Keratinocyte (primary cell): Measurements from ENCODE around the gene CHN2. TPM values are rescaled to one million over a fixed set of nuclear protein-coding genes. Genes with fewer than 3 reads are reported as not detected.

ENCODE experiments used
- DNase-seq: peaks from one replicate; pipeline ENCODE4 v3.0.0-alpha.2; 2011; ENCODE audit warnings: low read depth, missing footprints, low spot score
- FAIRE-seq: peaks from 2 replicates; lab custom pipeline; 2011; peaks lifted over from hg19 to GRCh38; lab: Jason Lieb, UNC
- H2AFZ ChIP-seq: 2 replicates; pipeline ENCODE4 v1.6.0; 2012; ENCODE audit warnings: low read length, control low read depth, inconsistent platforms; ENCODE audit not compliant: control insufficient read depth
- H3K27ac ChIP-seq: 2 replicates; pipeline ENCODE4 v1.5.1; 2011; ENCODE audit warnings: low read length; ENCODE audit not compliant: control insufficient read depth, insufficient read depth
- H3K27me3 ChIP-seq: 3 replicates; pipeline ENCODE4 v1.6.0; 2011; ENCODE audit warnings: low read length; ENCODE audit not compliant: control insufficient read depth, insufficient read depth; ENCODE audit errors: extremely low read depth
- H3K36me3 ChIP-seq, 2 experiments: 2 replicates in 1 of 2; 3 replicates in 1 of 2; pipeline ENCODE4 v1.5.1; 2011; ENCODE audit warnings: low read length in 2 of 2, mild to moderate bottlenecking in 1 of 2; ENCODE audit not compliant: control insufficient read depth in 2 of 2, insufficient read depth in 2 of 2; ENCODE audit errors: extremely low read depth in 1 of 2
- H3K4me1 ChIP-seq: 3 replicates; pipeline ENCODE4 v1.5.1; 2011; ENCODE audit warnings: low read length; ENCODE audit not compliant: control insufficient read depth, insufficient read depth; ENCODE audit errors: extremely low read depth
- H3K4me2 ChIP-seq: 3 replicates; pipeline ENCODE4 v1.6.0; 2011; ENCODE audit warnings: low read depth, low read length; ENCODE audit not compliant: control insufficient read depth, insufficient read depth; ENCODE audit errors: extremely low read depth
- H3K4me3 ChIP-seq, 3 experiments: fragments of 200-600 bp in 1 of 3; sonication (generic) in 1 of 3; 2 replicates in 2 of 3; 3 replicates in 1 of 3; pipeline ENCODE4 v1.5.1; 2011 to 2016; ENCODE audit warnings: low read length in 3 of 3, mild to moderate bottlenecking in 3 of 3, control low read depth in 2 of 3, inconsistent platforms in 1 of 3, low read depth in 1 of 3, mixed read lengths in 1 of 3, mixed run types in 1 of 3, moderate library complexity in 1 of 3; ENCODE audit not compliant: control insufficient read depth in 2 of 3, insufficient read depth in 2 of 3; ENCODE audit errors: extremely low read depth in 1 of 3
- H3K79me2 ChIP-seq: 2 replicates; pipeline ENCODE4 v1.6.0; 2012; ENCODE audit warnings: low read length; ENCODE audit not compliant: control insufficient read depth, insufficient read depth
- H3K9ac ChIP-seq: 3 replicates; pipeline ENCODE4 v1.6.0; 2011; ENCODE audit warnings: low read length; ENCODE audit not compliant: control insufficient read depth, insufficient read depth; ENCODE audit errors: extremely low read depth
- H3K9me1 ChIP-seq: 3 replicates; pipeline ENCODE4 v1.6.0; 2011; ENCODE audit warnings: low read length; ENCODE audit not compliant: control insufficient read depth, insufficient read depth; ENCODE audit errors: extremely low read depth
- H3K9me3 ChIP-seq: 2 replicates; pipeline ENCODE4 v1.5.1; 2012; ENCODE audit warnings: low read depth, low read length; ENCODE audit not compliant: control insufficient read depth
- H4K20me1 ChIP-seq: 3 replicates; pipeline ENCODE4 v1.6.0; 2011; ENCODE audit warnings: low read length; ENCODE audit not compliant: control insufficient read depth, insufficient read depth; ENCODE audit errors: extremely low read depth
- EZH2 ChIP-seq: IDR thresholded peaks from one replicate; pipeline ENCODE4 v1.6.1; 2012; ENCODE audit warnings: inconsistent platforms, mild to moderate bottlenecking, low read length, moderate library complexity
- dilution Hi-C: fragments of 300-500 bp; cut with MboI; formaldehyde crosslinking; loops from one replicate; pipeline ENCODE4 v1.7.0; 2020; ENCODE audit warnings: low sequenced_read_pairs; ENCODE audit not compliant: extremely low pct_ligation_motif_present
- polyA plus RNA-seq, 5 experiments: library from polyadenylated mRNA; depleted of rRNA in 3 of 5; stranded (reverse) in 3 of 5; stranded (forward) in 1 of 5; unstranded in 1 of 5; fragments of >200 nt; gene quantifications; 1 replicate in 1 of 5; 2 replicates in 3 of 5; 3 replicates in 1 of 5; pipeline versions ENCODE4 v1.2.1 to v1.2.3, GENCODE V29; 2011 to 2012; ENCODE audit warnings: missing spikeins in 2 of 5, low read depth in 1 of 5, low replicate concordance in 1 of 5
- TF ChIP-seq, protein P1 (sequence below), 3 experiments: IDR thresholded peaks in 1 of 3; conservative IDR thresholded peaks in 1 of 3; optimal IDR thresholded peaks in 1 of 3; 2 replicates in 2 of 3; 3 replicates in 1 of 3; pipeline versions ENCODE3 to v1.5.1; 2011; ENCODE audit warnings: low read length in 3 of 3, mild to moderate bottlenecking in 3 of 3, moderate library complexity in 2 of 3, control low read depth in 1 of 3, inconsistent platforms in 1 of 3; ENCODE audit not compliant: insufficient read depth in 2 of 3; ENCODE audit errors: extremely low read depth in 1 of 3

The CHN2 gene
- polyA plus RNA-seq, 1 donor (not counting 4 experiments of a cell fraction or from before 2014, with no cell fraction given) = 1.8 TPM

DNA sequence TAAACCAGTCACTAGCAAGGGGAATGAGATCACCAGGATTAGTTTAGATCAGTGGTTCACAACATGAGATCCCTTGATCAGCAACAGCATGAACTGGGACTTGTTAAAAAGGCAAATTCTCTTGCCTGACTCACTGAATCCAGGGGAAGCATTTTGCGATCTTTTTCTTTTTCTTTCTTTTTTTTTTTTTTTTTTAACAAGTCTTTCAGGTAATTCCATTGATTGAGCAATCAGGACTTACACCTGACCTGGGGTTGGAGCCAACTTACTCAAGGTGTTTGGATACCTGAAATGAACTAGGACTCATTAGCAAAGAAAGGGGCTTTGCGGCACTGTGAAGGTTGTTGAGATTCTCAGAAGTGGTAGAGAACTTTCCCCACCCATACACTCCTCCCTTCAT lies 321.9 kb downstream of the CHN2 start:
- no peaks in the 10 kb centered on the region for H3K4me1 ChIP-seq
- no peaks in the 10 kb centered on the region for H3K79me2 ChIP-seq
- no peak overlapping the region for H3K4me3 ChIP-seq
- no peak overlapping the region for H2AFZ ChIP-seq
- H3K36me3 ChIP-seq = no peaks in the 10 kb centered on the region
- H3K4me2 ChIP-seq = no peak overlapping the region
- H3K27me3 ChIP-seq = no peaks in the 10 kb centered on the region
- H4K20me1 ChIP-seq = no peaks in the 10 kb centered on the region
- H3K27ac ChIP-seq = no peak overlapping the region
- no peak for TF ChIP-seq EZH2
- TF ChIP-seq, protein P1, sequence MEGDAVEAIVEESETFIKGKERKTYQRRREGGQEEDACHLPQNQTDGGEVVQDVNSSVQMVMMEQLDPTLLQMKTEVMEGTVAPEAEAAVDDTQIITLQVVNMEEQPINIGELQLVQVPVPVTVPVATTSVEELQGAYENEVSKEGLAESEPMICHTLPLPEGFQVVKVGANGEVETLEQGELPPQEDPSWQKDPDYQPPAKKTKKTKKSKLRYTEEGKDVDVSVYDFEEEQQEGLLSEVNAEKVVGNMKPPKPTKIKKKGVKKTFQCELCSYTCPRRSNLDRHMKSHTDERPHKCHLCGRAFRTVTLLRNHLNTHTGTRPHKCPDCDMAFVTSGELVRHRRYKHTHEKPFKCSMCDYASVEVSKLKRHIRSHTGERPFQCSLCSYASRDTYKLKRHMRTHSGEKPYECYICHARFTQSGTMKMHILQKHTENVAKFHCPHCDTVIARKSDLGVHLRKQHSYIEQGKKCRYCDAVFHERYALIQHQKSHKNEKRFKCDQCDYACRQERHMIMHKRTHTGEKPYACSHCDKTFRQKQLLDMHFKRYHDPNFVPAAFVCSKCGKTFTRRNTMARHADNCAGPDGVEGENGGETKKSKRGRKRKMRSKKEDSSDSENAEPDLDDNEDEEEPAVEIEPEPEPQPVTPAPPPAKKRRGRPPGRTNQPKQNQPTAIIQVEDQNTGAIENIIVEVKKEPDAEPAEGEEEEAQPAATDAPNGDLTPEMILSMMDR (optimal IDR thresholded peaks at IDR 0.05 in 1 of 3, IDR thresholded peaks at IDR 0.05 in 1 of 3, conservative IDR thresholded peaks at IDR 0.05 in 1 of 3; ENCODE audit: extremely low read depth in 1 of 3, insufficient read depth in 2 of 3, low read length in 3 of 3) = no peak
- no peak overlapping the region for H3K9ac ChIP-seq
- no peaks in the 10 kb centered on the region for H3K9me3 ChIP-seq
- dilution Hi-C loops = no loop called here
- no peak for DNase-seq
- no peaks in the 10 kb centered on the region for H3K9me1 ChIP-seq
- no peak for FAIRE-seq

DNA sequence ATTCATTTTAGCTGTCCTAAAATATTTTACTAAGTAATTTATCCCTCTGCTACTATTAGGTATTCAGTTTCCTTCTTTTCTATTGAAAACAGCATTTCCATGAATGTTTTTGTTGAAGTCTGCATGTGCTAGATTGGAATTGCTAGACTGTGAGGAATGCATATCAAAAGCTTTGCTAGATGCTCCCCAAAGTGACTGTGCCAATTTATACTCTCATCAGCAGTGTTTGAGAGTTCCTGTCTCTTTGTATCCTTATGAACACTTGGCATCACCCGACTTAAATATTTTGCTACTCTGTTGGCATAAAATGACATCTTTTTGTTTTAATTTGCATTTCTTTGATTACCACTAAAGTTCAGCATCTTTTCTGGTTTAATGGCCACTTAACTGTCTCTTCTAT lies 324.0 kb downstream of the CHN2 start:
- Histone ChIP-seq H3K9me1 (no peaks in the 10 kb centered on the region), H3K79me2 (no peaks in the 10 kb centered on the region), H3K36me3 (no peaks in the 10 kb centered on the region), H3K9ac (no peak overlapping the region), H3K4me2 (no peak overlapping the region), H3K4me3 (no peak overlapping the region), H3K9me3 (no peaks in the 10 kb centered on the region), H3K27ac (no peak overlapping the region), H3K4me1 (no peaks in the 10 kb centered on the region), H2AFZ (no peak overlapping the region), H4K20me1 (no peaks in the 10 kb centered on the region), H3K27me3 (no peaks in the 10 kb centered on the region)
- dilution Hi-C loops = no loop called here
- DNase-seq (no peak), FAIRE-seq (no peak)
- TF ChIP-seq, protein P1 (optimal IDR thresholded peaks at IDR 0.05 in 1 of 3, IDR thresholded peaks at IDR 0.05 in 1 of 3, conservative IDR thresholded peaks at IDR 0.05 in 1 of 3; ENCODE audit: extremely low read depth in 1 of 3, insufficient read depth in 2 of 3, low read length in 3 of 3) = no peak
